SK-N-SH (cell line): ENCODE data around the gene PTPMT1. TPM values are rescaled to one million over a fixed set of nuclear protein-coding genes. Genes with fewer than 3 reads are reported as not detected.
A peak's percentile ranks its signal among the peaks of the same experiment; 100 is the strongest.

Source experiments
- CTCF ChIA-PET: fragments of 300-600, 350-600 bp; formaldehyde crosslinking; extraction: SDS; loops from one replicate; lab custom pipeline; 2021; lab: Yijun Ruan, JAX
- POLR2A ChIA-PET: fragments of 350-600 bp; sonication (Branson Sonifier 250); formaldehyde crosslinking; extraction: SDS; loops from one replicate; lab custom pipeline; 2020; ENCODE audit warnings: antibody characterized with exemption, inconsistent platforms; lab: Yijun Ruan, JAX
- DNase-seq: peaks from one replicate; pipeline ENCODE4 v3.0.0; 2012
- H2AFZ ChIP-seq: fragments of 200-600 bp; sonication (generic); 2 replicates; pipeline ENCODE4 v1.8.1; 2016; ENCODE audit warnings: antibody characterized with exemption, mild to moderate bottlenecking, low read depth
- H3F3A ChIP-seq: fragments of 200-600 bp; sonication (generic); replicated peaks from 2 replicates; pipeline ENCODE3; 2016; ENCODE audit warnings: antibody characterized with exemption, mild to moderate bottlenecking; ENCODE audit not compliant: insufficient read depth
- H3K27ac ChIP-seq, 2 experiments: fragments of 200-500 bp in 1 of 2; fragments of 200-600 bp in 1 of 2; sonication (Bioruptor generic) in 1 of 2; sonication (generic), shearing (Covaris generic) in 1 of 2; 2 replicates each; pipeline versions ENCODE4 v1.5.1 to v1.6.1; 2014 to 2016; ENCODE audit warnings: low read depth in 2 of 2, inconsistent platforms in 1 of 2, low read length in 1 of 2, mild to moderate bottlenecking in 1 of 2, mixed read lengths in 1 of 2
- H3K27me3 ChIP-seq: fragments of 200-600 bp; sonication (generic), shearing (Covaris generic); 2 replicates; pipeline ENCODE4 v1.6.1; 2016; ENCODE audit warnings: mixed run types; ENCODE audit not compliant: insufficient read depth
- H3K36me3 ChIP-seq, 2 experiments: fragments of 200-500 bp in 1 of 2; fragments of 200-600 bp in 1 of 2; sonication (Bioruptor generic) in 1 of 2; sonication (generic) in 1 of 2; replicated peaks in 1 of 2; 2 replicates each; pipeline versions ENCODE3 to v1.5.1; 2014 to 2016; ENCODE audit warnings: low read length in 1 of 2, mild to moderate bottlenecking in 1 of 2; ENCODE audit not compliant: insufficient read depth in 2 of 2, control insufficient read depth in 1 of 2
- H3K4me1 ChIP-seq, 2 experiments: fragments of 200-500 bp in 1 of 2; fragments of 200-600 bp in 1 of 2; sonication (Bioruptor generic) in 1 of 2; sonication (generic), shearing (Covaris generic) in 1 of 2; 2 replicates each; pipeline versions ENCODE4 v1.5.1 to v1.6.1; 2014 to 2016; ENCODE audit warnings: low read depth in 1 of 2, low read length in 1 of 2, mixed run types in 1 of 2; ENCODE audit not compliant: insufficient read depth in 2 of 2, control insufficient read depth in 1 of 2
- H3K4me2 ChIP-seq: fragments of 200-600 bp; sonication (generic), shearing (Covaris generic); 2 replicates; pipeline ENCODE4 v1.6.1; 2017; ENCODE audit warnings: mixed run types
- H3K4me3 ChIP-seq, 2 experiments: fragments of 200-500 bp in 1 of 2; fragments of 200-600 bp in 1 of 2; sonication (Bioruptor generic) in 1 of 2; sonication (generic), shearing (Covaris generic) in 1 of 2; 2 replicates each; pipeline versions ENCODE4 v1.5.1 to v1.8.1; 2014 to 2016; ENCODE audit warnings: low read depth in 2 of 2, inconsistent platforms in 1 of 2, low read length in 1 of 2, mild to moderate bottlenecking in 1 of 2, mixed read lengths in 1 of 2, moderate library complexity in 1 of 2
- H3K79me2 ChIP-seq: fragments of 200-600 bp; sonication (generic); 2 replicates; pipeline ENCODE4 v1.8.1; 2017; ENCODE audit warnings: mild to moderate bottlenecking; ENCODE audit not compliant: insufficient read depth
- H3K9ac ChIP-seq: fragments of 200-600 bp; sonication (generic); 2 replicates; pipeline ENCODE4 v1.6.1; 2017; ENCODE audit warnings: mixed run types
- H3K9me2 ChIP-seq: fragments of 200-600 bp; sonication (generic); 2 replicates; pipeline ENCODE4 v1.6.1; 2017; ENCODE audit warnings: mixed run types
- H3K9me3 ChIP-seq: fragments of 200-600 bp; sonication (generic); 2 replicates; pipeline ENCODE4 v1.6.1; 2017; ENCODE audit warnings: mixed run types, mild to moderate bottlenecking, moderate library complexity
- H4K20me1 ChIP-seq: fragments of 200-600 bp; sonication (generic); 2 replicates; pipeline ENCODE4 v1.6.1; 2017; ENCODE audit warnings: mild to moderate bottlenecking, mixed run types; ENCODE audit not compliant: insufficient read depth
- CHD2 ChIP-seq: fragments of 150-350 bp; IDR thresholded peaks from 2 replicates; pipeline ENCODE4 v1.6.1; 2018; ENCODE audit warnings: low read length; ENCODE audit not compliant: partially characterized antibody
- ELF1 ChIP-seq: IDR thresholded peaks from 2 replicates; pipeline ENCODE4 v1.4.0; 2012
- EP300 ChIP-seq, 2 experiments: IDR thresholded peaks; 2 replicates each; pipeline versions ENCODE4 v1.4.0 to v1.6.1; 2012; ENCODE audit warnings: borderline replicate concordance in 1 of 2, low read depth in 1 of 2, low read length in 1 of 2
- EZH2phosphoT487 ChIP-seq: fragments of 200-600 bp; sonication (generic); IDR thresholded peaks from 2 replicates; pipeline ENCODE4 v1.6.1; 2017; ENCODE audit warnings: low read depth, mixed run types, mild to moderate bottlenecking, antibody characterized with exemption, moderate library complexity, borderline replicate concordance
- FOXJ3 ChIP-seq: sonication (generic); formaldehyde crosslinking; IDR thresholded peaks from 2 replicates; pipeline ENCODE4 v1.5.1; 2020; ENCODE audit warnings: mild to moderate bottlenecking, missing genetic modification reagents
- FOXM1 ChIP-seq: IDR thresholded peaks from 2 replicates; pipeline ENCODE4 v1.4.0; 2012; ENCODE audit warnings: low read depth, mild to moderate bottlenecking
- MEF2A ChIP-seq: IDR thresholded peaks from 2 replicates; pipeline ENCODE4 v1.4.0; 2012; ENCODE audit warnings: low read depth, borderline replicate concordance
- MXI1 ChIP-seq: IDR thresholded peaks from 2 replicates; pipeline ENCODE4 v1.6.1; 2012; ENCODE audit warnings: mild to moderate bottlenecking, low read depth, low read length, improper control_type of control experiment
- POLR2AphosphoS5 ChIP-seq: IDR thresholded peaks from 2 replicates; pipeline ENCODE4 v1.6.1; 2012; ENCODE audit warnings: low read depth, low read length
- RAD21 ChIP-seq: IDR thresholded peaks from 2 replicates; pipeline ENCODE4 v1.6.1; 2012; ENCODE audit warnings: mild to moderate bottlenecking, low read length
- REST ChIP-seq: IDR thresholded peaks from 2 replicates; pipeline ENCODE4 v1.6.1; 2012; ENCODE audit warnings: mild to moderate bottlenecking, low read depth, low read length, moderate library complexity
- SIN3A ChIP-seq: IDR thresholded peaks from 2 replicates; pipeline ENCODE4 v1.6.1; 2012; ENCODE audit warnings: low read depth, mild to moderate bottlenecking, low read length, moderate library complexity, borderline replicate concordance
- SMC3 ChIP-seq: IDR thresholded peaks from 2 replicates; pipeline ENCODE4 v1.6.1; 2012; ENCODE audit warnings: low read depth, low read length, improper control_type of control experiment
- TAF1 ChIP-seq: IDR thresholded peaks from 2 replicates; pipeline ENCODE4 v1.6.1; 2012; ENCODE audit warnings: low read depth, mild to moderate bottlenecking, low read length, moderate library complexity, borderline replicate concordance
- TCF12 ChIP-seq: IDR thresholded peaks from 2 replicates; pipeline ENCODE4 v1.4.0; 2012
- TEAD4 ChIP-seq: IDR thresholded peaks from 2 replicates; pipeline ENCODE4 v1.4.0; 2012; ENCODE audit warnings: mild to moderate bottlenecking, borderline replicate concordance; ENCODE audit not compliant: insufficient read depth
- ZBTB33 ChIP-seq: IDR thresholded peaks from 2 replicates; pipeline ENCODE4 v1.4.0; 2012; ENCODE audit warnings: low read depth, borderline replicate concordance
- WGBS: methylation state at CpG from one replicate; pipeline ENCODE4 v1.1.6; 2017; ENCODE audit warnings: low lambda C conversion rate; 5-methylcytosine and 5-hydroxymethylcytosine counted together
- polyA plus RNA-seq, 3 experiments: library from polyadenylated mRNA; depleted of rRNA; stranded (reverse); fragments of >200 nt; gene quantifications; 2 replicates each; pipeline ENCODE4 v1.2.3, GENCODE V29; 2012
- TF ChIP-seq, protein P1 (sequence below): fragments of 200-600 bp; sonication (generic); IDR thresholded peaks from 2 replicates; pipeline ENCODE4 v1.6.1; 2017; ENCODE audit warnings: antibody characterized with exemption, mild to moderate bottlenecking, moderate library complexity
- TF ChIP-seq, protein P2 (sequence below): fragments of 150-350 bp; IDR thresholded peaks from 2 replicates; pipeline ENCODE4 v1.6.1; 2017; ENCODE audit warnings: antibody characterized with exemption, low read length, low read depth, borderline replicate concordance

PTPMT1 gene
- polyA plus RNA-seq, 1 of the 3 experiments (the other 2 are of a cell fraction) = 64.4 TPM

DNA sequence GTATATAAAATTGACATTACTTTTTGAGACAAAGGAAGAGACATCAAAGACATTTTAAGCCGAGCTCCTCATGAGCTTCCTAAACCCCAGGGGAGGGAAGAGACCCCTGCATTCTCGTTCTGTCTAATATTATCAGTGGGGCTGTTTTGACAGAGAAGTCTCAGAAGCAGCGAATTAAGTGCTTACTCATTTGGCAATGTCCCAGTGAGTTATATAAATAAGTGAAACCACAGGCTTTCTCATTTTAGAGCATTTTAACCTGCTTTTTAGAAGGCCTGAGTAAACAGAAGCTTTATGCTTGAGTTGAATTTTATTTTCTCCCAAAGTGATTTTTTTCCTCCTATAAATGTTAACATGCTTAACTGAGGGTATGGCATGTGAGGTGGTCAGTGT is 52.0 kb downstream of the PTPMT1 start:
- 52% methylated on average over 3 of the region's 3 CpGs for WGBS
- Histone ChIP-seq H2AFZ (no peak overlapping the region), H3K79me2 (no peaks in the 10 kb centered on the region), H3K4me3 (no peak overlapping the region), H3F3A (peaks cover 13% of the 10 kb centered on the region), H3K4me1 (peaks cover 0 to 9% of the 10 kb centered on the region in 2 experiments; a peak in 1 of 4 replicates), H3K27me3 (no peaks in the 10 kb centered on the region), H3K36me3 (peaks cover 31 to 39% of the 10 kb centered on the region in 2 experiments), H3K9me3 (no peaks in the 10 kb centered on the region), H3K9ac (no peak overlapping the region), H3K9me2 (no peaks in the 10 kb centered on the region), H4K20me1 (no peaks in the 10 kb centered on the region), H3K27ac (peak overlapping the region in 1 of 2 experiments; percentile 44; a peak in 1 of 4 replicates), H3K4me2 (peak overlapping the region; percentile 25; the same call in 1 of the 2 replicates)
- CTCF ChIA-PET = interaction anchor here (0.6 to 2.3 kb wide), 16 partner anchors 11 to 235 kb away, joined by 3 to 18 read pairs (median 3); partner anchors contain the start of genes C1QTNF4 and FAM180B
- POLR2A ChIA-PET = interaction anchor here (1.0 kb wide), 1 partner anchor 9 kb away, joined by 3 read pairs; no protein-coding TSS in a partner anchor
- no peak for DNase-seq
- TF ChIP-seq MXI1 (no peak), FOXM1 (no peak), EP300 (IDR thresholded peaks at IDR 0.05; ENCODE audit: borderline replicate concordance in 1 of 2, low read depth in 1 of 2, low read length in 1 of 2) (no peak), POLR2AphosphoS5 (no peak), TEAD4 (no peak), CHD2 (no peak), TAF1 (no peak), RAD21 (no peak), EZH2phosphoT487 (no peak), REST (no peak), MEF2A (no peak), ZBTB33 (no peak), SIN3A (no peak), TCF12 (no peak), FOXJ3 (CRISPR knock-in tag) (no peak), SMC3 (no peak), ELF1 (no peak)
- TF ChIP-seq, protein P1, sequence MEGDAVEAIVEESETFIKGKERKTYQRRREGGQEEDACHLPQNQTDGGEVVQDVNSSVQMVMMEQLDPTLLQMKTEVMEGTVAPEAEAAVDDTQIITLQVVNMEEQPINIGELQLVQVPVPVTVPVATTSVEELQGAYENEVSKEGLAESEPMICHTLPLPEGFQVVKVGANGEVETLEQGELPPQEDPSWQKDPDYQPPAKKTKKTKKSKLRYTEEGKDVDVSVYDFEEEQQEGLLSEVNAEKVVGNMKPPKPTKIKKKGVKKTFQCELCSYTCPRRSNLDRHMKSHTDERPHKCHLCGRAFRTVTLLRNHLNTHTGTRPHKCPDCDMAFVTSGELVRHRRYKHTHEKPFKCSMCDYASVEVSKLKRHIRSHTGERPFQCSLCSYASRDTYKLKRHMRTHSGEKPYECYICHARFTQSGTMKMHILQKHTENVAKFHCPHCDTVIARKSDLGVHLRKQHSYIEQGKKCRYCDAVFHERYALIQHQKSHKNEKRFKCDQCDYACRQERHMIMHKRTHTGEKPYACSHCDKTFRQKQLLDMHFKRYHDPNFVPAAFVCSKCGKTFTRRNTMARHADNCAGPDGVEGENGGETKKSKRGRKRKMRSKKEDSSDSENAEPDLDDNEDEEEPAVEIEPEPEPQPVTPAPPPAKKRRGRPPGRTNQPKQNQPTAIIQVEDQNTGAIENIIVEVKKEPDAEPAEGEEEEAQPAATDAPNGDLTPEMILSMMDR = no peak
- TF ChIP-seq, protein P2, sequence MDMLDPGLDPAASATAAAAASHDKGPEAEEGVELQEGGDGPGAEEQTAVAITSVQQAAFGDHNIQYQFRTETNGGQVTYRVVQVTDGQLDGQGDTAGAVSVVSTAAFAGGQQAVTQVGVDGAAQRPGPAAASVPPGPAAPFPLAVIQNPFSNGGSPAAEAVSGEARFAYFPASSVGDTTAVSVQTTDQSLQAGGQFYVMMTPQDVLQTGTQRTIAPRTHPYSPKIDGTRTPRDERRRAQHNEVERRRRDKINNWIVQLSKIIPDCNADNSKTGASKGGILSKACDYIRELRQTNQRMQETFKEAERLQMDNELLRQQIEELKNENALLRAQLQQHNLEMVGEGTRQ = no peak
